GM23338 (cell line): ENCODE measurements around the gene TMEFF1. TPM values are rescaled to one million over a fixed set of nuclear protein-coding genes. Genes with fewer than 3 reads are reported as not detected.

Source experiments
- ATAC-seq: fragments of 200-7000 bp; cut with Tn5 transposase; 3 replicates; pipeline ENCODE4 v1.9.1; 2020
- DNase-seq: peaks from one replicate; pipeline ENCODE4 v3.0.0-alpha.2; 2015; ENCODE audit warnings: low spot score
- H2AFZ ChIP-seq: fragments of 200-600 bp; sonication (generic); 2 replicates; pipeline ENCODE4 v1.8.0; 2016; ENCODE audit warnings: antibody characterized with exemption, mild to moderate bottlenecking, moderate library complexity
- H3F3A ChIP-seq: fragments of 200-600 bp; sonication (generic); replicated peaks from 2 replicates; pipeline ENCODE4 v1.8.0; 2017; ENCODE audit warnings: antibody characterized with exemption, mixed run types, low read depth
- H3K27ac ChIP-seq: fragments of 200-600 bp; sonication (generic); 2 replicates; pipeline ENCODE4 v1.6.1; 2016; ENCODE audit warnings: low read depth
- H3K27me3 ChIP-seq: fragments of 200-600 bp; sonication (generic); 2 replicates; pipeline ENCODE4 v1.8.0; 2016; ENCODE audit warnings: mild to moderate bottlenecking, mixed run types, moderate library complexity; ENCODE audit not compliant: insufficient read depth
- H3K36me3 ChIP-seq: fragments of 200-600 bp; sonication (generic); 2 replicates; pipeline ENCODE4 v1.8.0; 2016; ENCODE audit warnings: mild to moderate bottlenecking; ENCODE audit not compliant: insufficient read depth
- H3K4me1 ChIP-seq: fragments of 200-600 bp; sonication (generic); 2 replicates; pipeline ENCODE4 v1.8.0; 2016; ENCODE audit warnings: mild to moderate bottlenecking, moderate library complexity; ENCODE audit not compliant: insufficient read depth
- H3K4me2 ChIP-seq: fragments of 200-600 bp; sonication (generic); 2 replicates; pipeline ENCODE4 v1.7.1; 2017; ENCODE audit warnings: mixed run types
- H3K4me3 ChIP-seq: fragments of 200-600 bp; sonication (generic); 2 replicates; pipeline ENCODE4 v1.6.1; 2016; ENCODE audit warnings: mixed run types
- H3K79me2 ChIP-seq: fragments of 200-600 bp; sonication (generic); replicated peaks from 2 replicates; pipeline ENCODE4 v1.8.0; 2017; ENCODE audit warnings: mild to moderate bottlenecking; ENCODE audit not compliant: insufficient read depth
- H3K9me2 ChIP-seq: fragments of 200-600 bp; sonication (generic); 2 replicates; pipeline ENCODE4 v1.8.0; 2017; ENCODE audit not compliant: insufficient read depth
- H4K20me1 ChIP-seq: fragments of 200-600 bp; sonication (generic); replicated peaks from 2 replicates; pipeline ENCODE4 v1.8.0; 2017; ENCODE audit warnings: mild to moderate bottlenecking; ENCODE audit not compliant: insufficient read depth
- H3K27ac Mint-ChIP-seq: 2 replicates; pipeline ENCODE4 v1.8.0; 2020; ENCODE audit warnings: inconsistent platforms, mild to moderate bottlenecking, moderate library complexity, mixed read lengths
- H3K27me3 Mint-ChIP-seq: 3 replicates; pipeline ENCODE4 v1.8.0; 2022; ENCODE audit warnings: low read depth, mild to moderate bottlenecking, moderate library complexity, mixed read lengths, inconsistent platforms; ENCODE audit not compliant: insufficient read depth, poor library complexity
- H3K36me3 Mint-ChIP-seq: 3 replicates; pipeline ENCODE4 v1.8.0; 2021; ENCODE audit warnings: low read depth, mild to moderate bottlenecking, inconsistent platforms, moderate library complexity, mixed read lengths
- H3K4me1 Mint-ChIP-seq: 3 replicates; pipeline ENCODE4 v1.8.0; 2020; ENCODE audit warnings: mild to moderate bottlenecking, inconsistent platforms, mixed read lengths
- H3K4me3 Mint-ChIP-seq: 3 replicates; pipeline ENCODE4 v1.8.0; 2021; ENCODE audit warnings: moderate library complexity, mild to moderate bottlenecking, inconsistent platforms, mixed read lengths
- H3K9me3 Mint-ChIP-seq: 3 replicates; pipeline ENCODE4 v1.8.0; 2020; ENCODE audit warnings: moderate library complexity, mild to moderate bottlenecking, inconsistent platforms, mixed read lengths
- CTCF ChIP-seq, 2 experiments: fragments of 200-600 bp in 1 of 2; sonication (generic) in 1 of 2; conservative IDR thresholded peaks; 2 replicates each; pipeline versions ENCODE4 v1.5.1 to v1.6.1; 2016 to 2017; ENCODE audit warnings: antibody characterized with exemption in 2 of 2, low read depth in 2 of 2, mild to moderate bottlenecking in 2 of 2, moderate library complexity in 1 of 2
- ETS1 ChIP-seq: IDR thresholded peaks from 2 replicates; pipeline ENCODE4 v1.6.1; 2016; ENCODE audit warnings: antibody characterized with exemption
- EZH2 ChIP-seq: fragments of 200-600 bp; sonication (generic); IDR thresholded peaks from one replicate; pipeline ENCODE4 v1.8.0; 2017; ENCODE audit warnings: antibody characterized with exemption, mild to moderate bottlenecking, low read depth; ENCODE audit not compliant: unreplicated experiment
- EZH2phosphoT487 ChIP-seq: fragments of 200-600 bp; sonication (generic); IDR thresholded peaks from one replicate; pipeline ENCODE4 v1.8.1; 2018; ENCODE audit warnings: antibody characterized with exemption; ENCODE audit not compliant: unreplicated experiment
- JUNB ChIP-seq: IDR thresholded peaks from one replicate; pipeline ENCODE4 v1.6.1; 2016; ENCODE audit warnings: antibody characterized with exemption; ENCODE audit not compliant: unreplicated experiment
- NANOG ChIP-seq: IDR thresholded peaks from 2 replicates; pipeline ENCODE4 v1.6.1; 2016; ENCODE audit warnings: antibody characterized with exemption, borderline replicate concordance
- POLR2AphosphoS5 ChIP-seq: IDR thresholded peaks from 2 replicates; pipeline ENCODE4 v1.6.1; 2016; ENCODE audit warnings: antibody characterized with exemption, low read depth
- REST ChIP-seq: IDR thresholded peaks from one replicate; pipeline ENCODE4 v1.6.1; 2018; ENCODE audit warnings: antibody characterized with exemption; ENCODE audit not compliant: unreplicated experiment
- STAT1 ChIP-seq: IDR thresholded peaks from one replicate; pipeline ENCODE4 v1.6.1; 2016; ENCODE audit warnings: antibody characterized with exemption; ENCODE audit not compliant: unreplicated experiment
- ZNF331 ChIP-seq: fragments of 250-450 bp; sonication (Bioruptor Pico); IDR thresholded peaks from 2 replicates; pipeline ENCODE4 v1.5.0; 2020; ENCODE audit warnings: low read depth, mild to moderate bottlenecking, moderate library complexity
- polyA plus RNA-seq: library from polyadenylated mRNA; unstranded; fragments of >200 nt; fragmentation: Nextera tagmentation; extraction: Ambion mirVana; gene quantifications from 2 replicates; pipeline ENCODE4 v1.2.1, GENCODE V29; 2016
- total RNA-seq: library from RNA; depleted of rRNA; stranded (reverse); fragments of >200 nt; shearing (Covaris generic); gene quantifications from 2 replicates; pipeline ENCODE4 v1.2.3, GENCODE V29; 2014

The TMEFF1 gene
- total and polyA plus RNA-seq, 2 experiments from 2014 or later: 6.6 to 85.2 TPM

- TF ChIP-seq ZNF331: no peak
- no peak for TF ChIP-seq NANOG
- TF ChIP-seq ETS1: no peak
- no peak for TF ChIP-seq JUNB
- no peak for TF ChIP-seq EZH2phosphoT487
- no peak for TF ChIP-seq STAT1
- TF ChIP-seq REST: no peak
- no peak for TF ChIP-seq POLR2AphosphoS5
- no peak for TF ChIP-seq EZH2
Observed at GRCh38 chr9:100591639-100592412, 118.9 kb downstream of the TMEFF1 start (continued).

- no peaks in the 10 kb centered on the region for H4K20me1 ChIP-seq
- Mint-ChIP-seq H3K4me1 (peaks cover 30% of the 10 kb centered on the region), H3K27me3 (peaks cover 11% of the 10 kb centered on the region), H3K9me3 (peaks cover 3% of the 10 kb centered on the region; the same call in 1 of the 3 replicates), H3K36me3 (no peaks in the 10 kb centered on the region; the same call in 2 of the 3 replicates), H3K4me3 (no peak overlapping the region), H3K27ac (peak overlapping the region; percentile 33; the same call in 1 of the 2 replicates)
- no peaks in the 10 kb centered on the region for H3K79me2 ChIP-seq
- no peak overlapping the region for H3K27ac ChIP-seq
- peaks cover 8% of the 10 kb centered on the region for H3K4me1 ChIP-seq
- DNase-seq: peak; percentile 80
- no peak overlapping the region for H2AFZ ChIP-seq
- H3K4me3 ChIP-seq: no peak overlapping the region
- ATAC-seq: peak; percentile 16
- no peak overlapping the region for H3K4me2 ChIP-seq
- H3K27me3 ChIP-seq: no peaks in the 10 kb centered on the region
- H3F3A ChIP-seq: no peaks in the 10 kb centered on the region; the same call in 1 of the 2 replicates
- H3K36me3 ChIP-seq: no peaks in the 10 kb centered on the region
- TF ChIP-seq STAT1 (no peak), CTCF (conservative IDR thresholded peaks at IDR 0.05; ENCODE audit: low read depth in 2 of 2) (peak; percentile 94 to 97)
- no peaks in the 10 kb centered on the region for H3K9me2 ChIP-seq
Observed at GRCh38 chr9:100595391-100596199, 122.6 kb downstream of the TMEFF1 start.
